GM15510 (cell line): ENCODE data around the gene LBX2.

ENCODE experiments used
- POLR2A ChIP-seq: IDR thresholded peaks from 3 replicates; pipeline ENCODE4 v1.6.1; 2011; ENCODE audit warnings: borderline replicate concordance; ENCODE audit not compliant: insufficient read length; ENCODE audit errors: extremely low read depth

LBX2 gene

GRCh38 chr2:74530239-74531187 lies 31.1 kb upstream of the LBX2 start:
- no peak for TF ChIP-seq POLR2A

- peak; percentile 95 for TF ChIP-seq POLR2A
Observed at GRCh38 chr2:74529357-74530238, 30.2 kb upstream of the LBX2 start, which contains the start of the genes AUP1 and HTRA2. AUP1 (minus strand) TSS chr2:74529706; CDS start chr2:74529629, 77 bp downstream. HTRA2 (plus strand) TSS chr2:74529933; CDS start chr2:74530007, 74 bp downstream.

- no peak for TF ChIP-seq POLR2A
Observed at GRCh38 chr2:74528600-74529356, 29.4 kb upstream of the LBX2 start.

- TF ChIP-seq POLR2A: no peak
Observed at GRCh38 chr2:74527741-74528140, 28.3 kb upstream of the LBX2 start.

- no peak for TF ChIP-seq POLR2A
Observed at GRCh38 chr2:74526649-74527230, 27.3 kb upstream of the LBX2 start.

- no peak for TF ChIP-seq POLR2A
Observed at GRCh38 chr2:74525717-74526648, 26.6 kb upstream of the LBX2 start, which contains the start of gene DQX1. DQX1 (minus strand) TSS chr2:74526231; CDS start chr2:74525729, 502 bp downstream.

GRCh38 chr2:74524955-74525716 lies 25.7 kb upstream of the LBX2 start:
- TF ChIP-seq POLR2A: no peak

GRCh38 chr2:74524005-74524404 lies 24.6 kb upstream of the LBX2 start:
- no peak for TF ChIP-seq POLR2A

GRCh38 chr2:74522516-74522915 lies 23.1 kb upstream of the LBX2 start:
- TF ChIP-seq POLR2A: no peak

- no peak for TF ChIP-seq POLR2A
Observed at GRCh38 chr2:74516650-74517049, 17.2 kb upstream of the LBX2 start.

GRCh38 chr2:74515981-74516633 lies 16.7 kb upstream of the LBX2 start:
- no peak for TF ChIP-seq POLR2A
